Measurements from ENCODE around the gene RPL36AL.
"Not testable (repeated sequence)": the region's sequence is repeated elsewhere in the genome, so short reads cannot be mapped to it uniquely, and the experiment has no call there.

Gene RPL36AL

GRCh38 chr14:49620182-49621113 is at the start of gene RPL36AL, which contains the start of gene MGAT2:
Gene RPL36AL, minus strand, starts transcription at chr14:49620626. Its CDS starts 1,522 bp downstream, at chr14:49619104.
Gene MGAT2, plus strand, starts transcription at chr14:49620799. Its CDS starts 470 bp downstream, at chr14:49621269.
- peak; percentile 93 for DNase-seq

GRCh38 chr14:49659526-49660455 is 39.4 kb upstream of the RPL36AL start:
- no peak for DNase-seq

GRCh38 chr14:49657500-49657899 is 37.1 kb upstream of the RPL36AL start:
- DNase-seq: not testable (repeated sequence)

GRCh38 chr14:49654511-49654910 is 34.1 kb upstream of the RPL36AL start:
- DNase-seq: no peak

- no peak for DNase-seq
These were observed 33.1 kb upstream of the RPL36AL start for GRCh38 chr14:49653508-49653907.

- DNase-seq: no peak
These were observed 21.7 kb upstream of the RPL36AL start for GRCh38 chr14:49642163-49642562.

DNA sequence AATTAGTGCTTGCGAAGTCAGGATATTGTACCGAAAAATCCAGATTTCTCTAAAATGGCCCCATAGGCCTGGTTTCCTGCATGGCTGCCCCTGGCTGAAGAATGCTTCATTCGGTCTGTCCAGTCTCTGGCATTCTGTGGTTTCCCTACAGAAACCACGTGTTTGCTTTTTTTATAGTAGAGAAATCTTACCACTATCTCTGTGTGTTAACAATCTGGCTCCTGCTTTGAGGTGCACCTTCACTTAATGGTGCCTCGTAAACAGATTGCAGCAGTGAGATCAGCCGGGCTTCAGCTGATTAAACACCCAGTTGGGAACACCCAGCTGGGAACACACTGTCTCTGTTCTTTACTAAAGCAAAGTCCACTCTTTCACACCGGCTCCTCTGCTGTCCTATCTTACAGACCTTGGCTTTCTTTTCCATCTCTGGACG is 21.3 kb upstream of the RPL36AL start:
- no peak for DNase-seq

- DNase-seq: no peak
These were observed 20.4 kb upstream of the RPL36AL start for GRCh38 chr14:49640540-49641417.

DNA sequence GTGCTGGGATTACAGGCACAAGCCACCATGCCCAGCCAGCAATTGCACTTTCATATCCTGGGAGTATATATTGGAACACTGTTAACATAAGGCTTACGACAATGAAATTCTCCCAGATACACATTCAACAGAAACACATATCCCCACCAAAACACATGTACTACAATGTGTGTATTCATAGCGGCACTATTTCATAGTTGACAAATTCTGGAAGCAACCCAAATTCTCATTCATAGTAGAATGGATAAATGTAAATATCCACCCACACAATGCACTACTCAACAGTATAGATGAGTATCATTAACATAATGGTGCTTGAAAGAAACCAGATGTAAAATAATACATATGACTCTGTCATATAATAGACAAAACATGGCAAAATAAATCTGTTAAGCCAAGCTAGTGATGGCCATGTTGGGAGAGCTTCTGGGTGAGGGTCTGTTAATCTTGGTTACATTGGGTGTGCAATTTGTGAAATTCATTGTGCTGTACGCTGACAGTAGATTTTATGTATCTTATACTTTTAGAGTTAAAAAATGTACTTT is 17.2 kb upstream of the RPL36AL start:
- DNase-seq: no peak

GRCh38 chr14:49636866-49637265 is 16.4 kb upstream of the RPL36AL start:
- no peak for DNase-seq

DNA sequence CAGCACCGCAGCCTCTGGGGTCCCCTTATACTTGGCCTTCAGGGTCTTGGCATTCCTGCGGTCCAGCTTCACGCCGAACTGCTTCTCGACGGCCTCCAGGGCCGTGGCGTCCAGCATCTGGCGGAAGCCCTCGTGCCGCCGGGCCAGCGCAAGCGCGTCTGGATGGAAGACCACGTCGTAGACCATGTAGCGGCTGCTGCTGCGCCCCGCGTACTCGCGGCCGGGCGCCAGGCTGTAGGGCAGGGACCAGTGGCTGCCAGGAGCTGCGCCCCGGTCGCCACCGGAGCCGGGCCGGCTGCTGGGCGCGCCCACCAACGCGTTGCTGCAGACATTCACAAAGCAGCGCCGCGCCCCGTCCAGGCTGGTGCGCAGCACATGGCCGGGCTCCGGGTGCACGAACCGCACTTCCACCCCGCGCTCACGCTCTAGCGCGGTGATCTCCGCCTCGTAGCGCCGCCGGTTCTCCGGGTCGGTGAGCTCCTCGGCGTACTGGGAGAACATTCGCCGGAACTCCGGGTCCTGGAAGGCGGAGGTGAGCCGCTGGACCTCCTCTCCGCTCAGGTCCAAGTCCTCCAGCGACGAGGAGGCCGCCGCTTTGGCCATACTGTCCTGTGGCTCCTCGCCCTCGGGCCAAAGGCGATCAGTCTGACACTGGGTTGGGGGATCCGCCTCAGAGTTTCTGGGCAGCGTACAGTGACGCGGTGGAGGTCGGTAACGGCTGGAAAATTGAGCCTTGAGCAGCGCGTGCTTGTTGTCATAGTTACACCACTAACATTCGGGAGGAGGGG is 14.3 kb upstream of the RPL36AL start, which contains the start of gene DNAAF2:
DNAAF2 (minus strand) TSS at position 698 of the 788 bp plus-strand sequence; CDS start at position 603, 95 bp downstream.
- no peak for DNase-seq

GRCh38 chr14:49633640-49634546 is 13.5 kb upstream of the RPL36AL start:
- peak; percentile 81 for DNase-seq

DNA sequence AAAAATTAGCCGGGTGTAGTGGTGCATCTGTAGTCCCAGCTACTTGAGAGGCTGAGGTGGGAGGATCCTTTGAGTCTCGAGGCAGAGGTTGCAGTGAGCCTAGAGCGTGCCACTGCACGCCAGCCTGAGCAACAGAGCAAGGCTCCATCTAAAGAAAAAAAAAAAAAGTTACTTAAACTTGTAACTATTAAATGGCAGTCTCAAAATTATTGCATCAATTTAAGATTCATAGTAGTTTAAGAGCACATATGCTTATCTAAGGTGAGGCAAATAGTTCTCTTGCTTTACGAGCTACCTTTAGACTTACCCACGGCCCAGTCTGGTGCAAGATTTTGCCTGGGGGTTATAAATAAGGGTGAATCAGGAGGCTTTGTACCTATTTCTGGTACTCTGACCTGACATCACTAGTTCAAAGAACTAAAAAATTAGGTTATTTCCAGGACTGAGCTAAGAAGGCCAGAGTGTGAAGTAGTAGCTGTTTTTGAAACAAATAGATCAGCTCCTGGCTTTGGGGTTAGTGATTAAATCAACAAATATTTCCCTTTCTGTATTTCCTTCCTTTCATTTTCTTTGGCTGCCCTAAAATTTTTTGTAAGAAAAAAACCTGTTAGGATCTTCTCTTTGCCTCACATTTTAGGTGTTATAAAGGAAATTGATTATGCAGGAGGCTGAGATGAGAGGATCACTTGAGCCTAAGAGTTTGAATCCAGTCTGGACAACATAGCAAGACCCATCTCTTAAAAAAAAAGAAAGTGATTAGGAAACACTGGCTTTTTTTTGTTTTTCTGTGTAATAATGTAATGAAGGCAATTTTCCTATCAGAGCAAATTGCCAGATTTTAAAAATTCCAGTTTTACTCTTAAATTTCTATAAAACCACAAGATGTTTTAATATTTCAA is 3.8 kb upstream of the RPL36AL start:
- no peak for DNase-seq

GRCh38 chr14:49623387-49623786 is 3.0 kb upstream of the RPL36AL start:
- DNase-seq: no peak

GRCh38 chr14:49622022-49622607 is 1.7 kb upstream of the RPL36AL start:
- DNase-seq: no peak

- DNase-seq: no peak
These were observed 872 bp upstream of the RPL36AL start for GRCh38 chr14:49621114-49621881.

DNA sequence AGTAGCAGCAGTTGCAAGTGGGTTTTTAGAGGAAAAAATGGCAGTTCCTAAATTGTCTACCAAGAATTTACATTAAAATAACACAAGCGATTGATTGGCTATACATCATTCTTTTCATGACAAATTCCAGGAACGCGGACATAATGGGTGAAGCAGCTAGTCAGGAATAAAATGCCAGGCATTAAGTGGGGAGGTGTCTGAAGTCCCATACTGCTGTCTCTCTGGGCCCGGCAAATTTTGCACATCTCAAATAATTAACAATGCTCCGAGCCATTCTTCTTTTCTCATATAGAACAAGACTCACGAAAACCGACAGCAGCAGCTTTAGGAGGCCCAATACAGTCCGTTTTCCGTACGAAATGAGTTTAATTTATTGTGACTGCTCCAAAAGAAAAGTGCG is 696 bp downstream of the RPL36AL start:
- DNase-seq: no peak

DNA sequence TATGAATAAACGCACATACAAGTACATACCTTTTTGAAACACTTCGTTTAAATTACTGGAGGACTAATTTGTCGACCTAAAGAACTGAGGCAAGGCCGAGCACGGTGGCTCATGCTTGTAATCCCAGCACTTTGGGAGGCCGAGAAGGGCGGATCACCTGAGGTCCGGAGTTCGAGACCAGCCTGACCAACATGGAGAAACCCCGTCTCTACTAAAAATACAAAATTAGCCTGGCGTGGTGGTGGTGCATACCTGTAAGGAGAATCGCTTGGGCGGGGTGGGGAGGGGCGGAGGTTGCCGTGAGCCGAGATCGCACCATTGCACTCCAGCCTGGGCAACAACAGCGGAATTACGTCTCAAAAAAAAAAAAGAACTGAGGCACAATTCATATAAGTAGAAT is 1.2 kb downstream of the RPL36AL start:
- not testable (repeated sequence) for DNase-seq
